ENCODE data around the gene CDK3. TPM values are rescaled to one million over a fixed set of nuclear protein-coding genes. Genes with fewer than 3 reads are reported as not detected.

The CDK3 gene
- total and polyA plus RNA-seq, 2 experiments from 2014 or later, result 13.4 to 18.5 TPM

DNA sequence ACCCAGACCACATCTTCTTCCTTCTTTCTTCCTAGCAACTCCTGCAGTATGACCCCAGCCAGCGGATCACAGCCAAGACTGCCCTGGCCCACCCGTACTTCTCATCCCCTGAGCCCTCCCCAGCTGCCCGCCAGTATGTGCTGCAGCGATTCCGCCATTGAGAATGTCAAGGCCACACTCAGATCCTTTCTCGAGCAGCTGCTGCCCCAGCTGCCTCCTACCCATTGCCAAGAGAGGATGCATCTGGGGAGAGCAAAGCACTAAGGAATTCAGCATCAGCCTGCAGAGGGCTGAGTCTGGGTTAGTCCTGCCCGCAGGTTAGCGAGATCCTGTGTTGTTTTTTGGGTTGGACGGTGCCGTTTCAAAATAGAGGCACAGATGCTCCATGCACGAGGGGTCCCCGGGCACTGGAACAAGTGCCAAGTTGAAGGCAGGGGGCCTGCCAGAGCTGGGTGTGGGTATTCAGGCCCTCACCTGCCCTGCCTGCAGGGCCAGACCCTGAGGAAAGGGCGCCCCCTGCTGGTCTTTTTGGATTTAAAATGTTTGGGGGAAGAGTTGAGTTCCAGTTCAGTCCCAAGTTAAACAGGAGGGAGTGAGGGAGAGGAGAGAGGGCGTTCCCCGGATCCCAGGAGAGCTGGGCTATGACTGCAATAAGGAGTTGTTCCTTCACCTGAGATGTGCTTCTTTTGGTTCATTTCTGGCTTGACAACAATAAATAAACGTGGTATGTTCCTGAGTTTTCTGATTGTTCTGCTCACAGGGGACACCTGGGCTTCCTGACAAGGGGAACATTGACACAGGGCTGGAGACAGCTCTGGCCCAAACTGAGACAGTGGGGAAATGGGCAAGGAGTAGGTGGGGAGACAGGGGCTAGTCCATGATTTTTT lies 4.9 kb downstream of the CDK3 start:
- H3K36me3 ChIP-seq, result no peaks in the 10 kb centered on the region
- no peak overlapping the region for H3K4me3 ChIP-seq
- H3K4me1 ChIP-seq (ENCODE audit: low read depth), result no peaks in the 10 kb centered on the region
- H3K9me3 ChIP-seq (ENCODE audit: low read depth), result no peaks in the 10 kb centered on the region
- peak; percentile 71 to 83 for DNase-seq (ENCODE audit: low read depth in 1 of 2, low spot score in 1 of 2)
- TF ChIP-seq, protein P1, sequence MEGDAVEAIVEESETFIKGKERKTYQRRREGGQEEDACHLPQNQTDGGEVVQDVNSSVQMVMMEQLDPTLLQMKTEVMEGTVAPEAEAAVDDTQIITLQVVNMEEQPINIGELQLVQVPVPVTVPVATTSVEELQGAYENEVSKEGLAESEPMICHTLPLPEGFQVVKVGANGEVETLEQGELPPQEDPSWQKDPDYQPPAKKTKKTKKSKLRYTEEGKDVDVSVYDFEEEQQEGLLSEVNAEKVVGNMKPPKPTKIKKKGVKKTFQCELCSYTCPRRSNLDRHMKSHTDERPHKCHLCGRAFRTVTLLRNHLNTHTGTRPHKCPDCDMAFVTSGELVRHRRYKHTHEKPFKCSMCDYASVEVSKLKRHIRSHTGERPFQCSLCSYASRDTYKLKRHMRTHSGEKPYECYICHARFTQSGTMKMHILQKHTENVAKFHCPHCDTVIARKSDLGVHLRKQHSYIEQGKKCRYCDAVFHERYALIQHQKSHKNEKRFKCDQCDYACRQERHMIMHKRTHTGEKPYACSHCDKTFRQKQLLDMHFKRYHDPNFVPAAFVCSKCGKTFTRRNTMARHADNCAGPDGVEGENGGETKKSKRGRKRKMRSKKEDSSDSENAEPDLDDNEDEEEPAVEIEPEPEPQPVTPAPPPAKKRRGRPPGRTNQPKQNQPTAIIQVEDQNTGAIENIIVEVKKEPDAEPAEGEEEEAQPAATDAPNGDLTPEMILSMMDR (IDR thresholded peaks at IDR 0.05; ENCODE audit: low read depth, low read length), result peak; percentile 57
- H3K27me3 ChIP-seq, result no peaks in the 10 kb centered on the region
- no peak overlapping the region for H3K27ac ChIP-seq

DNA sequence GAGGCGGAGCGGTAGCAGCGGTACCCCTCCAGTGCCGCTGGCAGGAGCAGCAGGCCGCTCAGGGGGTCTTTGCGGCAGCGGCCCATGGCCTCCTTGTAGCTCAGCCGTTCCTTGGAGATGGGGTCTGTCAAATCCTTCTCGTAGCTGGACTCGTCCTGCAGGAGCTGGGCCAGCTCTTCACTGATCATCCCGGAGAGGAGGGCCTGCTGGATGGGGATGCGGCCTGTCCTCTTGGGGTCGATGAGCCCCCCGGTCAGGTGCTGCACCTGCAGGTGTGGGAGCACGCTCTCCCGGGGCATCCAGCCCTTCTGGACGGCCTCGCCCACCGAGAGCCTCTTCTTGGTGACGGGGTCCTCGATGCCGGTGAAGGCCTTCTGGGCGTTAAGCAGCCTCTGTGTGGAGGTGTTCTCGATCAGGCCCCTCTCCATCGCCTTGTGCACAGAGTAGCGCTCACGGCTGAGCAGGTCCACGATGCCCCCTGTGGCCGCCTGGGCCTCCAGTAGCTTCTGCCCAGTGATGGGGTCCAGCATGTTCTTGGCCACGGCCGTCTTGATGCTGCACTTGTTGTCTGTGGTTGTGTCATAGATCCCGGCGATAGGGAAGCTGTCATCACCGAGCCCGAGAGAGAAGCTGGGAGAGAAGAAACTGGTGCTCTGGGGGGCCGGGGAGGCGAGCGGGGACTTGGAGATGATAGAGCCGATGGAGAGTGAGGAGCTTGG lies 6.6 kb downstream of the CDK3 start:
- no peak overlapping the region for H3K27ac ChIP-seq

DNA sequence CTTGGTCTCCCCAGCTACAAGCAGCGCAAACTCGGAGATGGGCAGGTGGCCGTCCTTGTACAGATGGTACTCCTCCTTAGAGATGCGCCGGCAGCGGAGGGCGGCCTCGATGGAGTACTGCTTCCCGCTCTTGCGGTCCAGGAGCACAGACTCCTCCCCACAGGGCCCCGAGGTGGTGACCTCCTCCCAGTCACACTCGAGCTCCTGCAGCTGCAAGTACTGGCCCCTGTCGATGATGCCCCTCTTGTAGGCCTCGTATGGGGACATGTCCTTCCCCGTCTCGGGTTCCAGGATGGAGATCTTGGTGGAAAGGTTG lies 7.2 kb downstream of the CDK3 start:
- DNase-seq (ENCODE audit: low read depth in 1 of 2, low spot score in 1 of 2), result no peak
- Histone ChIP-seq H3K9me3 (ENCODE audit: low read depth) (no peaks in the 10 kb centered on the region), H3K27me3 (no peaks in the 10 kb centered on the region), H3K36me3 (no peaks in the 10 kb centered on the region), H3K4me3 (no peak overlapping the region), H3K4me1 (ENCODE audit: low read depth) (no peaks in the 10 kb centered on the region), H3K27ac (no peak overlapping the region)
- TF ChIP-seq, protein P1 (IDR thresholded peaks at IDR 0.05; ENCODE audit: low read depth, low read length), result no peak

More for the DNA sequence above, 6.6 kb downstream of the CDK3 start:
- no peak for DNase-seq (ENCODE audit: low read depth in 1 of 2, low spot score in 1 of 2)
- no peak overlapping the region for H3K4me3 ChIP-seq
- no peaks in the 10 kb centered on the region for H3K36me3 ChIP-seq
- TF ChIP-seq, protein P1 (IDR thresholded peaks at IDR 0.05; ENCODE audit: low read depth, low read length), result no peak
- no peaks in the 10 kb centered on the region for H3K4me1 ChIP-seq (ENCODE audit: low read depth)
- H3K27me3 ChIP-seq, result no peaks in the 10 kb centered on the region
- no peaks in the 10 kb centered on the region for H3K9me3 ChIP-seq (ENCODE audit: low read depth)

DNA sequence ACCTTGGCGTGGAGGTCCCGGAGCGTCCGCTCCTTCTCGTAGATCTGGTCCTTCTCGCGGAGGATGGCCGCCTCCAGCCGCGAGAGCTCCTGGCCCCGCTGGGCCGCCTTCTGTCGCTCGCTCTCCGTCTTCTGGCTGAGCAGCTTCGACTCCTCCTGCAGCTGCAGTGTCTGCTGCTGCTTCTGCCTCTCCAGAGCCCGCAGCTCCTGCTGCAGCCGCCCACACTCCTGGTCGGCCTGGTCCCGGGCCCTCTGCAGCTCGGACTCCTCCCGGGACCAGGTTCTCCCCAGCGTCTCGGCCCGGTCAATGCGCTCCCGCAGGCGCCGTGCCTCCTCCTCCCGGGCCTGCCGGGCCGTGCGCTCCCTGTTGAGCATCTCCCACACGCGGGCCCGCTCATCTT lies 7.6 kb downstream of the CDK3 start:
- TF ChIP-seq, protein P1 (IDR thresholded peaks at IDR 0.05; ENCODE audit: low read depth, low read length), result no peak
- no peaks in the 10 kb centered on the region for H3K4me1 ChIP-seq (ENCODE audit: low read depth)
- H3K27me3 ChIP-seq, result no peaks in the 10 kb centered on the region
- DNase-seq (ENCODE audit: low read depth in 1 of 2, low spot score in 1 of 2), result no peak
- H3K36me3 ChIP-seq, result no peaks in the 10 kb centered on the region
- H3K27ac ChIP-seq, result no peak overlapping the region
- H3K4me3 ChIP-seq, result no peak overlapping the region
- H3K9me3 ChIP-seq (ENCODE audit: low read depth), result no peaks in the 10 kb centered on the region

DNA sequence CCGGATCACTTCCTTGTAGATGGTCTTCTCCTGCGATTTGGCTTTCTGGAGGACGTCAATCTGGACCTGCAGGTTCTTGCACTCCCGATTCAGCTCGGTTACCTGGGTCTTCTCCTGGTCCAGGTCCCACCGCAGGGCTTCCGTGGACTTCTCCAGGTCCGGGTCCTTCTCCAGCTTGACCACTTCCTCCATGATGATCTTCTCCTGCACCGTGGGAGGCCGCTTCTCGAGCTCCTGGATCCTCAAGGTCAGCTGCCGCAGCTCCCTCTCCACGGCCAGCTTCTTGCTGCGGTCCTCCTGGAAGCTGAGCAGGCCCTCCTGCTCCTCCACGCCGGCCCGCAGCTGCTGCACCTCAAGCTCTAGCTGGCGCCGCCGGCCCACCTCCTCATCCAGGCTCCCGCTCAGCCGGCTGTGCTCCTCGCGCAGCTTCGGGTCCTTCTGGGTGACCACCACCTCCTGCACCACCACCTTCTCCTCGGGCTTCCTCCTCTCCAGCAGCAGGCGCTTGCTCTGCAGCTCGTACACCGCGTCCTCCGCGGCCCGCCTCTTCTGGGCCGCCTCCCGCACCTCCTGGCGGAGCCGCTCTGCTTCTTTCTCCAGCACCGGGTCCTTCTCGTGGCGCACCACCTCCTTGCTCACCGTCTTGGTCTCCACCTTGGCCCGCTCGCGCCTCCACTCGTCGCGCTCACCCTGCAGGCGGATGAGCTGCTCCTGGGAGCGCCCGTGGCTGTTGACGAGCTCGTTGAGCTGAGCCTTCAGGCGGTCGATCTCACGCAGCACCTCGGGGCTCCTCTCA lies 8.2 kb downstream of the CDK3 start:
- Histone ChIP-seq H3K9me3 (ENCODE audit: low read depth) (no peaks in the 10 kb centered on the region), H3K27me3 (no peaks in the 10 kb centered on the region), H3K4me1 (ENCODE audit: low read depth) (no peaks in the 10 kb centered on the region), H3K4me3 (no peak overlapping the region), H3K27ac (no peak overlapping the region), H3K36me3 (no peaks in the 10 kb centered on the region)
- DNase-seq (ENCODE audit: low read depth in 1 of 2, low spot score in 1 of 2), result no peak
- TF ChIP-seq, protein P1 (IDR thresholded peaks at IDR 0.05; ENCODE audit: low read depth, low read length), result no peak
